Right atrium auricular region (tissue), 2 donors: ENCODE results near the gene CITED4. TPM values are rescaled to one million over a fixed set of nuclear protein-coding genes. Genes with fewer than 3 reads are reported as not detected.

Experiments
- DNase-seq: peaks from one replicate; pipeline ENCODE4 v3.0.0-alpha.2; 2019; ENCODE audit warnings: low spot score
- H3K27ac ChIP-seq, 2 donors: fragments of 200-600 bp; sonication (generic); 1 replicate in 1 of 2; 2 replicates in 1 of 2; pipeline ENCODE4 v1.5.1; 2016 to 2019
- H3K27me3 ChIP-seq, 2 donors: fragments of 200-600 bp; sonication (generic); one replicate each; pipeline versions ENCODE4 v1.5.1 to v1.6.0; 2017 to 2019
- H3K36me3 ChIP-seq: fragments of 200-600 bp; sonication (generic); one replicate; pipeline ENCODE4 v1.5.1; 2016
- H3K4me1 ChIP-seq, 2 donors: fragments of 200-600 bp; sonication (generic); one replicate each; pipeline versions ENCODE4 v1.5.1 to v1.6.0; 2017 to 2019
- H3K4me3 ChIP-seq, 2 donors: fragments of 200-600 bp; sonication (generic); 1 replicate in 1 of 2; 2 replicates in 1 of 2; pipeline ENCODE4 v1.5.1; 2017 to 2019; ENCODE audit warnings: mild to moderate bottlenecking in 1 of 2, moderate library complexity in 1 of 2
- H3K9me3 ChIP-seq, 2 donors: fragments of 200-600 bp; sonication (generic); one replicate each; pipeline ENCODE4 v1.5.1; 2019
- CTCF ChIP-seq, 2 donors: fragments of 200-600 bp; sonication (generic); IDR thresholded peaks; one replicate each; pipeline ENCODE4 v1.5.1; 2019; ENCODE audit warnings: antibody characterized with exemption in 2 of 2
- total RNA-seq, 2 donors: library from RNA; depleted of rRNA; stranded (reverse); fragments of >200 nt; gene quantifications; one replicate each; pipeline ENCODE4 v1.1.0, GENCODE V29; 2016

The CITED4 gene
- total RNA-seq, 2 donors from 2014 or later: 18.8 to 32.7 TPM

GRCh38 chr1:40906781-40907400 lies 44.7 kb upstream of the CITED4 start:
- Histone ChIP-seq H3K4me1 (peaks cover 0 to 6% of the 10 kb centered on the region in 2 donors), H3K27ac (no peak overlapping the region), H3K36me3 (no peaks in the 10 kb centered on the region), H3K4me3 (no peak overlapping the region), H3K9me3 (no peaks in the 10 kb centered on the region), H3K27me3 (no peaks in the 10 kb centered on the region)
- TF ChIP-seq CTCF (IDR thresholded peaks at IDR 0.05): no peak
- no peak for DNase-seq

GRCh38 chr1:40905061-40905460 lies 42.9 kb upstream of the CITED4 start:
- peaks cover 0 to 6% of the 10 kb centered on the region in 2 donors for H3K4me1 ChIP-seq
- no peak for TF ChIP-seq CTCF (IDR thresholded peaks at IDR 0.05)
- H3K27me3 ChIP-seq: no peaks in the 10 kb centered on the region
- no peaks in the 10 kb centered on the region for H3K9me3 ChIP-seq
- no peaks in the 10 kb centered on the region for H3K36me3 ChIP-seq
- no peak for DNase-seq
- H3K4me3 ChIP-seq: no peak overlapping the region
- H3K27ac ChIP-seq: no peak overlapping the region

- no peaks in the 10 kb centered on the region for H3K9me3 ChIP-seq
- H3K27me3 ChIP-seq: no peaks in the 10 kb centered on the region
- no peak for DNase-seq
- no peaks in the 10 kb centered on the region for H3K36me3 ChIP-seq
- H3K27ac ChIP-seq: no peak overlapping the region
- peaks cover 0 to 10% of the 10 kb centered on the region in 2 donors for H3K4me1 ChIP-seq
- no peak overlapping the region for H3K4me3 ChIP-seq
- no peak for TF ChIP-seq CTCF (IDR thresholded peaks at IDR 0.05)
Measured at GRCh38 chr1:40903106-40903505, 40.9 kb upstream of the CITED4 start.

GRCh38 chr1:40901886-40902852 lies 40.0 kb upstream of the CITED4 start:
- H3K27ac ChIP-seq: no peak overlapping the region
- H3K9me3 ChIP-seq: no peaks in the 10 kb centered on the region
- peak; percentile 60 for DNase-seq
- TF ChIP-seq CTCF (IDR thresholded peaks at IDR 0.05): no peak
- H3K36me3 ChIP-seq: no peaks in the 10 kb centered on the region
- no peak overlapping the region for H3K4me3 ChIP-seq
- no peaks in the 10 kb centered on the region for H3K27me3 ChIP-seq
- peaks cover 0 to 10% of the 10 kb centered on the region in 2 donors for H3K4me1 ChIP-seq

- H3K9me3 ChIP-seq: peaks cover 0 to 2% of the 10 kb centered on the region in 2 donors
- no peaks in the 10 kb centered on the region for H3K36me3 ChIP-seq
- H3K27ac ChIP-seq: no peak overlapping the region
- H3K4me1 ChIP-seq: peaks cover 0 to 10% of the 10 kb centered on the region in 2 donors
- no peak overlapping the region for H3K4me3 ChIP-seq
- no peaks in the 10 kb centered on the region for H3K27me3 ChIP-seq
- no peak for DNase-seq
- TF ChIP-seq CTCF (IDR thresholded peaks at IDR 0.05): no peak
Measured at GRCh38 chr1:40899230-40899870, 37.2 kb upstream of the CITED4 start.
